ENCODE results near the gene NAALAD2. TPM values are rescaled to one million over a fixed set of nuclear protein-coding genes. Genes with fewer than 3 reads are reported as not detected.

NAALAD2 gene
- total RNA-seq, 4 donors from 2014 or later, result 0.78 to 3.3 (median 1.1) TPM

DNA sequence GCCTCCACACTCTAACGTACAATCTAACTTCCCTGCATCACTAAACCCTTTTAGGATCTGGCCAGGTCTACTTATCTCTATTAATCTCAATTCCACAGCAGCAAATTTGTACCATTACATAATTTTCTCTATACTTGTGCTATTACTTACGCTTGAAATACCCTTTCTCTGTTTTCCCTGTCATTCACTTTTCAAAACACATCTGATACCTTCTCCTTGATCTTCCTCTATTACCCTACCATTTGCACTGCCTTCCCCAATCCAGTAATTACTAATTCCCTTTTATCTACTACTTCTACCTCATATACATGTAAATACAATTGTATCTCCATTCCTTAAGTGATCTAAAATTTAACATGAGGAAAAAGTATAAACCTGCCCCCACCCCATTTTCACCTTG lies 74.4 kb downstream of the NAALAD2 start:
- 89% methylated on average over 2 of the region's 2 CpGs for WGBS
- peaks cover 0 to 5% (median 0%) of the 10 kb centered on the region in 4 donors for H3K4me1 ChIP-seq
- H3K36me3 ChIP-seq, result peaks cover 13 to 78% (median 57%) of the 10 kb centered on the region in 4 donors
- H3K4me3 ChIP-seq, result no peak overlapping the region
- TF ChIP-seq POLR2AphosphoS5 (IDR thresholded peaks at IDR 0.05), result no peak
- intact Hi-C loops (cut with DNase I), result no loop called here
- no peaks in the 10 kb centered on the region for H3K9me3 ChIP-seq
- no peak for DNase-seq (ENCODE audit: extremely low spot score)
- no peak overlapping the region for H3K27ac ChIP-seq (replicated peaks in 1 of 4)
- no peaks in the 10 kb centered on the region for H3K27me3 ChIP-seq

DNA sequence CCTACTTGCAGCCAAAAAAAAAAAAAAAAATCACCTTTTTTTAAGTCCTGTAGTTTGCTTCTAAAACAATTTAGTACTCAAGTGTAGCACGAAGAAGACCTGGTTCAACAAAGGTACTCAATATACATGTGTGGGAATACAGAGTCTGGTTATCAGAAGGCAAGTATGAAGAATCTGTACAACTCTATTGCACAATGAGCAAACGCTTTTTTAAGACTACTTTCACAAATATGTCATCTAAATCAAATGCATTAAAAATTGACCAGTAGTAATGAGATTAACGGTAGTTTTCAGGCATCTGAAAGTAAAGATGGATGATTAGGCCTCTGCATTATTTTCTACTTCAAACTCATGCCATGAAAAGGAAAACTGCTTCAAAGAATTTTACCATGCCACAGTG lies 78.9 kb downstream of the NAALAD2 start:
- DNase-seq (ENCODE audit: extremely low spot score), result no peak
- H3K4me3 ChIP-seq, result no peak overlapping the region
- H3K36me3 ChIP-seq, result peaks cover 6 to 53% (median 35%) of the 10 kb centered on the region in 4 donors
- intact Hi-C loops (cut with DNase I), result no loop called here
- H3K9me3 ChIP-seq, result no peaks in the 10 kb centered on the region
- 85% methylated on average over 3 of the region's 3 CpGs for WGBS
- TF ChIP-seq EP300 (IDR thresholded peaks at IDR 0.05), result no peak
- no peak for TF ChIP-seq POLR2AphosphoS5 (IDR thresholded peaks at IDR 0.05)
- TF ChIP-seq POLR2A (IDR thresholded peaks at IDR 0.05; ENCODE audit: low read depth), result no peak
- TF ChIP-seq CTCF (IDR thresholded peaks at IDR 0.05), result no peak
- H3K4me1 ChIP-seq, result peaks cover 8 to 18% (median 15%) of the 10 kb centered on the region in 4 donors
- no peak overlapping the region for H3K27ac ChIP-seq (replicated peaks in 1 of 4)
- no peaks in the 10 kb centered on the region for H3K27me3 ChIP-seq

GRCh38 chr11:90216611-90217010 lies 82.1 kb downstream of the NAALAD2 start:
- DNase-seq (ENCODE audit: extremely low spot score), result no peak
- TF ChIP-seq CTCF (IDR thresholded peaks at IDR 0.05) (no peak), POLR2AphosphoS5 (IDR thresholded peaks at IDR 0.05) (no peak), POLR2A (IDR thresholded peaks at IDR 0.05; ENCODE audit: low read depth) (no peak), EP300 (IDR thresholded peaks at IDR 0.05) (no peak)
- Histone ChIP-seq H3K4me3 (no peak overlapping the region), H3K27ac (replicated peaks in 1 of 4) (no peak overlapping the region), H3K36me3 (peaks cover 5 to 31% (median 15%) of the 10 kb centered on the region in 4 donors), H3K4me1 (peaks cover 30 to 49% (median 47%) of the 10 kb centered on the region in 4 donors), H3K27me3 (no peaks in the 10 kb centered on the region), H3K9me3 (no peaks in the 10 kb centered on the region)
- intact Hi-C loops (cut with DNase I), result no loop called here
- 89% methylated on average over 5 of the region's 5 CpGs for WGBS

DNA sequence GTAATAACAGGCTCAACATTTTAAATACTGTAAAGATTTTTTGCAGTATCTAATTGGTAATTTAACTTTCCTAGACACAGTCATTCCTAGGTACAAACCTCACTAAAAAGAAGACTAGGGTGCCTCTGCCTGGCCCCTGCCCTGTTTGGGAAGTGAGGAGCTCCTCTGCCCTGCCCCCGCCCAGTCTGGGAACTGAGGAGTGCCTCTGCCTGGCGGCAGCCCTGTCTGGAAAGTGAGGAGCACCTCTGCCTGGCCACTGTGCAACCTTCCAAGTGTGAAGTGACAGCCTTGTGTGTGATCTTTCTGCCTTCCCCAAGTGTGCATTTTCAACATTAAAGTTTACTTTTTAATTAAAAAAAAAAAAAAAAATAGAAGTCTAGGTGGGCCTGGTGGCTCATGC lies 84.1 kb downstream of the NAALAD2 start:
- 76% methylated on average over 2 of the region's 2 CpGs for WGBS
- Histone ChIP-seq H3K4me3 (no peak overlapping the region), H3K4me1 (peaks cover 34 to 54% (median 53%) of the 10 kb centered on the region in 4 donors), H3K27me3 (no peaks in the 10 kb centered on the region), H3K27ac (replicated peaks in 1 of 4) (no peak overlapping the region), H3K36me3 (peaks cover 2 to 14% (median 4%) of the 10 kb centered on the region in 4 donors), H3K9me3 (no peaks in the 10 kb centered on the region)
- intact Hi-C loops (cut with DNase I), result no loop called here
- no peak for DNase-seq (ENCODE audit: extremely low spot score)
- TF ChIP-seq CTCF (IDR thresholded peaks at IDR 0.05), result no peak

GRCh38 chr11:90219438-90219837 lies 85.0 kb downstream of the NAALAD2 start:
- H3K4me3 ChIP-seq, result no peak overlapping the region
- no peak overlapping the region for H3K27ac ChIP-seq (replicated peaks in 1 of 4)
- no peaks in the 10 kb centered on the region for H3K9me3 ChIP-seq
- H3K27me3 ChIP-seq, result no peaks in the 10 kb centered on the region
- 94% methylated on average over 6 of the region's 6 CpGs for WGBS
- intact Hi-C loops (cut with DNase I), result no loop called here
- peaks cover 40 to 60% (median 59%) of the 10 kb centered on the region in 4 donors for H3K4me1 ChIP-seq
- no peak for DNase-seq (ENCODE audit: extremely low spot score)
- peaks cover 0 to 9% (median 0%) of the 10 kb centered on the region in 4 donors for H3K36me3 ChIP-seq
- TF ChIP-seq EP300 (IDR thresholded peaks at IDR 0.05) (no peak), POLR2AphosphoS5 (IDR thresholded peaks at IDR 0.05) (no peak), CTCF (IDR thresholded peaks at IDR 0.05) (no peak), POLR2A (IDR thresholded peaks at IDR 0.05; ENCODE audit: low read depth) (no peak)
